RPMI8226 (cell line): ENCODE measurements around the gene HAUS1.
"Not testable (repeated sequence)": the region's sequence is repeated elsewhere in the genome, so short reads cannot be mapped to it uniquely, and the experiment has no call there.

Experiments used
- DNase-seq: peaks from one replicate; pipeline ENCODE4 v3.0.0-alpha.2; 2015

Gene HAUS1

GRCh38 chr18:46160050-46160798, 56.0 kb downstream of the HAUS1 start:
- peak; percentile 43 for DNase-seq

GRCh38 chr18:46160840-46161239, 56.7 kb downstream of the HAUS1 start:
- not testable (repeated sequence) for DNase-seq

- no peak for DNase-seq
Measured at GRCh38 chr18:46161703-46162396, 57.7 kb downstream of the HAUS1 start.

- DNase-seq: no peak
Measured at GRCh38 chr18:46163091-46163490, 58.9 kb downstream of the HAUS1 start.

GRCh38 chr18:46163941-46164499, 59.8 kb downstream of the HAUS1 start:
- DNase-seq: no peak

GRCh38 chr18:46164502-46164901, 60.3 kb downstream of the HAUS1 start:
- not testable (repeated sequence) for DNase-seq

- no peak for DNase-seq
Measured at GRCh38 chr18:46164920-46165319, 60.7 kb downstream of the HAUS1 start.

- no peak for DNase-seq
Measured at GRCh38 chr18:46166261-46166970, 62.2 kb downstream of the HAUS1 start.

GRCh38 chr18:46167971-46168370, 63.8 kb downstream of the HAUS1 start:
- DNase-seq: peak; percentile 97

- peak; percentile 74 for DNase-seq
Measured at GRCh38 chr18:46169464-46169941, 65.3 kb downstream of the HAUS1 start.

GRCh38 chr18:46171331-46171730, 67.1 kb downstream of the HAUS1 start:
- DNase-seq: peak; percentile 65

- peak; percentile 98 for DNase-seq
Measured at GRCh38 chr18:46173393-46174341, 69.5 kb downstream of the HAUS1 start.

GRCh38 chr18:46174342-46175041, 70.3 kb downstream of the HAUS1 start:
- peak; percentile 73 for DNase-seq

GRCh38 chr18:46176001-46176400, 71.8 kb downstream of the HAUS1 start:
- DNase-seq: no peak
